H1 (cell line): ENCODE measurements around the gene SHANK2. TPM values are rescaled to one million over a fixed set of nuclear protein-coding genes. Genes with fewer than 3 reads are reported as not detected.

Experiments used
- GTF2F1 ChIP-seq: IDR thresholded peaks from 2 replicates; pipeline ENCODE4 v1.6.1; 2012; ENCODE audit warnings: low read depth, low read length, improper control_type of control experiment, borderline replicate concordance
- POU5F1 ChIP-seq: IDR thresholded peaks from 2 replicates; pipeline ENCODE4 v1.6.1; 2011; ENCODE audit warnings: low read depth, mild to moderate bottlenecking, low read length, moderate library complexity
- RXRA ChIP-seq: IDR thresholded peaks from 2 replicates; pipeline ENCODE4 v1.6.1; 2011; ENCODE audit warnings: low read depth, mild to moderate bottlenecking, low read length, moderate library complexity; ENCODE audit not compliant: insufficient read depth
- polyA plus RNA-seq, 7 experiments: library from polyadenylated mRNA; depleted of rRNA in 3 of 7; stranded (reverse) in 5 of 7; unstranded in 2 of 7; fragments of >200 nt in 5 of 7; fragments of 200-250 nt in 2 of 7; gene quantifications; 1 replicate in 5 of 7; 2 replicates in 1 of 7; 4 replicates in 1 of 7; pipeline versions ENCODE4 v1.2.1 to v1.2.3, GENCODE V29; 2011 to 2013; ENCODE audit warnings: missing spikeins in 2 of 7, mixed read lengths in 2 of 7
- total RNA-seq: library from RNA; stranded (reverse); fragmentation: NEBNext Ultra II Directional; extraction: Animal tissue kit (Norgen Biotek cat#: 25700); gene quantifications from 2 replicates; pipeline ENCODE4 v1.2.1, GENCODE V29; 2021

SHANK2 gene
- total and polyA plus RNA-seq, 2 of the 8 experiments (the other 6 are each of a cell fraction or from before 2014, with no cell fraction given): 10.1 to 54.2 TPM

- TF ChIP-seq RXRA: no peak
- no peak for TF ChIP-seq GTF2F1
- TF ChIP-seq POU5F1: no peak
These were observed 49.6 kb upstream of the SHANK2 start (continued) for GRCh38 chr11:71301858-71302533.
